ENCODE measurements around the gene EPHB1.

DNA sequence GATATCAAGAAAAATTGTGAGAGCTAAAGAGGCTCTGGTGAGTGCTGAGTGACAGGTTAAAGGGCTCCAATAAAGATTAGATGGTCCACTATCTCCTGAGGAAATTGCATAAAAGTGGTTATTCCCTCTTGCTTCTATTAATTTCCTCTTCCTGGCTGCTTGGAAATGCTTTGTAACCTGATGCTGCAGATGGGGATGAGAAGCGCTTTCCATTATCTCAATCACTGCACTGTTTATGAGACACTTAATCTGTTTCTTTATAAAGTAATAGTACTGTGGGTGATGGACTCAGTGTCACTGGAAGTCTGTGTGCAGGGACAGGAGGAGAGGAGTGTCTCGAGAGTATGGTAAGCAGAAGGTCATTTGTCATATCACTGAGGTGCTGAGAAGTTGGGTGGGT lies 305.3 kb downstream of the EPHB1 start:
- TF ChIP-seq, protein P1, sequence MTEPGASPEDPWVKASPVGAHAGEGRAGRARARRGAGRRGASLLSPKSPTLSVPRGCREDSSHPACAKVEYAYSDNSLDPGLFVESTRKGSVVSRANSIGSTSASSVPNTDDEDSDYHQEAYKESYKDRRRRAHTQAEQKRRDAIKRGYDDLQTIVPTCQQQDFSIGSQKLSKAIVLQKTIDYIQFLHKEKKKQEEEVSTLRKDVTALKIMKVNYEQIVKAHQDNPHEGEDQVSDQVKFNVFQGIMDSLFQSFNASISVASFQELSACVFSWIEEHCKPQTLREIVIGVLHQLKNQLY (CRISPR knock-in tag; IDR thresholded peaks at IDR 0.05): no peak
- TF ChIP-seq CTCF (IDR thresholded peaks at IDR 0.05) (no peak), ETV6 (CRISPR knock-in tag; IDR thresholded peaks at IDR 0.05) (no peak), ZNF232 (CRISPR knock-in tag; IDR thresholded peaks at IDR 0.05) (no peak), NFE2L1 (CRISPR knock-in tag; IDR thresholded peaks at IDR 0.05) (no peak), NFYB (CRISPR knock-in tag; conservative IDR thresholded peaks at IDR 0.05; ENCODE audit: low read depth) (no peak), ESRRA (CRISPR knock-in tag; IDR thresholded peaks at IDR 0.05; ENCODE audit: borderline replicate concordance) (no peak), JUN (CRISPR knock-in tag; IDR thresholded peaks at IDR 0.05) (no peak), CREB1 (CRISPR knock-in tag; IDR thresholded peaks at IDR 0.05) (no peak), ZSCAN18 (CRISPR knock-in tag; IDR thresholded peaks at IDR 0.05) (no peak)
- TF ChIP-seq, protein P2, sequence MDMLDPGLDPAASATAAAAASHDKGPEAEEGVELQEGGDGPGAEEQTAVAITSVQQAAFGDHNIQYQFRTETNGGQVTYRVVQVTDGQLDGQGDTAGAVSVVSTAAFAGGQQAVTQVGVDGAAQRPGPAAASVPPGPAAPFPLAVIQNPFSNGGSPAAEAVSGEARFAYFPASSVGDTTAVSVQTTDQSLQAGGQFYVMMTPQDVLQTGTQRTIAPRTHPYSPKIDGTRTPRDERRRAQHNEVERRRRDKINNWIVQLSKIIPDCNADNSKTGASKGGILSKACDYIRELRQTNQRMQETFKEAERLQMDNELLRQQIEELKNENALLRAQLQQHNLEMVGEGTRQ (CRISPR knock-in tag; IDR thresholded peaks at IDR 0.05): no peak
